Colonic mucosa (tissue), 4 donors: ENCODE measurements around the gene RASAL2. TPM values are rescaled to one million over a fixed set of nuclear protein-coding genes. Genes with fewer than 3 reads are reported as not detected.

Experiments used
- DNase-seq: peaks from one replicate; pipeline ENCODE4 v3.0.0-alpha.2; 2020
- H3K27ac ChIP-seq: fragments of 200-600 bp; one replicate; pipeline ENCODE4 v1.8.0; 2021
- H3K27me3 ChIP-seq: fragments of 200-600 bp; one replicate; pipeline ENCODE4 v1.8.0; 2021
- H3K36me3 ChIP-seq: fragments of 200-600 bp; one replicate; pipeline ENCODE4 v1.8.0; 2021
- H3K4me1 ChIP-seq: fragments of 200-600 bp; one replicate; pipeline ENCODE4 v1.8.0; 2021; ENCODE audit warnings: mild to moderate bottlenecking
- H3K4me3 ChIP-seq: fragments of 200-600 bp; one replicate; pipeline ENCODE4 v1.8.0; 2021
- H3K9ac ChIP-seq, 2 donors: one replicate each; pipeline ENCODE4 v1.7.0; 2013; ENCODE audit warnings: control low read depth in 2 of 2, low read depth in 2 of 2, low read length in 2 of 2
- H3K9me3 ChIP-seq: fragments of 200-600 bp; one replicate; pipeline ENCODE4 v1.8.0; 2021
- CTCF ChIP-seq: fragments of 200-600 bp; IDR thresholded peaks from one replicate; pipeline ENCODE4 v1.8.0; 2022; ENCODE audit warnings: antibody characterized with exemption, mild to moderate bottlenecking
- intact Hi-C: fragments of 100-400 bp; cut with DNase I; formaldehyde crosslinking; loops from one replicate; pipeline ENCODE4 v1.14.1; 2022
- total RNA-seq, 2 donors: library from RNA; stranded (reverse); fragmentation: NEBNext Ultra II Directional in 1 of 2; extraction: Animal tissue kit (Norgen Biotek cat#: 25700) in 1 of 2; gene quantifications; one replicate each; pipeline ENCODE4 v1.2.1, GENCODE V29; 2021
- donor health status: healthy.
- donor health status: DM: no; HTN: no; CAD: no.
- donor health status: DM: no; HTN: no; CAD: no.

RASAL2 gene
- total RNA-seq, 2 donors from 2014 or later, result 9.7 to 11.8 TPM

GRCh38 chr1:178237121-178237520 lies 143.2 kb downstream of the RASAL2 start:
- intact Hi-C loops, result no loop called here

GRCh38 chr1:178238722-178239510 lies 145.0 kb downstream of the RASAL2 start:
- H3K9ac ChIP-seq, result no peak overlapping the region
- DNase-seq, result no peak
- no peaks in the 10 kb centered on the region for H3K9me3 ChIP-seq
- H3K27me3 ChIP-seq, result no peaks in the 10 kb centered on the region
- no peak overlapping the region for H3K4me3 ChIP-seq
- intact Hi-C loops, result no loop called here
- TF ChIP-seq CTCF, result no peak
- no peaks in the 10 kb centered on the region for H3K36me3 ChIP-seq
- H3K4me1 ChIP-seq, result no peaks in the 10 kb centered on the region
- H3K27ac ChIP-seq, result no peak overlapping the region

More at GRCh38 chr1:178237121-178237520, 143.2 kb downstream of the RASAL2 start:
- DNase-seq, result no peak
- Histone ChIP-seq H3K9ac (no peak overlapping the region), H3K36me3 (no peaks in the 10 kb centered on the region), H3K4me3 (no peak overlapping the region), H3K27me3 (no peaks in the 10 kb centered on the region), H3K4me1 (no peaks in the 10 kb centered on the region), H3K9me3 (no peaks in the 10 kb centered on the region), H3K27ac (no peak overlapping the region)
- no peak for TF ChIP-seq CTCF

- Histone ChIP-seq H3K27me3 (no peaks in the 10 kb centered on the region), H3K9ac (no peak overlapping the region), H3K4me1 (no peaks in the 10 kb centered on the region), H3K4me3 (no peak overlapping the region), H3K27ac (no peak overlapping the region), H3K9me3 (no peaks in the 10 kb centered on the region), H3K36me3 (no peaks in the 10 kb centered on the region)
- TF ChIP-seq CTCF, result no peak
- intact Hi-C loops, result no loop called here
- no peak for DNase-seq
Observed at GRCh38 chr1:178241057-178241456, 147.2 kb downstream of the RASAL2 start.

GRCh38 chr1:178241837-178242236 lies 147.9 kb downstream of the RASAL2 start:
- no peaks in the 10 kb centered on the region for H3K27me3 ChIP-seq
- H3K4me3 ChIP-seq, result no peak overlapping the region
- H3K9me3 ChIP-seq, result no peaks in the 10 kb centered on the region
- no peak for DNase-seq
- H3K9ac ChIP-seq, result no peak overlapping the region
- TF ChIP-seq CTCF, result no peak
- H3K36me3 ChIP-seq, result no peaks in the 10 kb centered on the region
- H3K4me1 ChIP-seq, result no peaks in the 10 kb centered on the region
- H3K27ac ChIP-seq, result no peak overlapping the region
- intact Hi-C loops, result no loop called here

- intact Hi-C loops, result no loop called here
Observed at GRCh38 chr1:178243119-178243518, 149.2 kb downstream of the RASAL2 start.

More at GRCh38 chr1:178243119-178243518, 149.2 kb downstream of the RASAL2 start:
- H3K27me3 ChIP-seq, result no peaks in the 10 kb centered on the region
- DNase-seq, result no peak
- H3K9me3 ChIP-seq, result peaks cover 3% of the 10 kb centered on the region
- no peak overlapping the region for H3K27ac ChIP-seq
- no peak for TF ChIP-seq CTCF
- H3K4me1 ChIP-seq, result no peaks in the 10 kb centered on the region
- H3K4me3 ChIP-seq, result no peak overlapping the region
- no peaks in the 10 kb centered on the region for H3K36me3 ChIP-seq
- H3K9ac ChIP-seq, result no peak overlapping the region
